ENCODE results near the gene KRT81.
"Not testable (repeated sequence)": the region's sequence is repeated elsewhere in the genome, so short reads cannot be mapped to it uniquely, and the experiment has no call there.

The KRT81 gene

GRCh38 chr12:52241205-52241842 is 50.0 kb downstream of the KRT81 start:
- no peak for DNase-seq (ENCODE audit: low spot score)

DNA sequence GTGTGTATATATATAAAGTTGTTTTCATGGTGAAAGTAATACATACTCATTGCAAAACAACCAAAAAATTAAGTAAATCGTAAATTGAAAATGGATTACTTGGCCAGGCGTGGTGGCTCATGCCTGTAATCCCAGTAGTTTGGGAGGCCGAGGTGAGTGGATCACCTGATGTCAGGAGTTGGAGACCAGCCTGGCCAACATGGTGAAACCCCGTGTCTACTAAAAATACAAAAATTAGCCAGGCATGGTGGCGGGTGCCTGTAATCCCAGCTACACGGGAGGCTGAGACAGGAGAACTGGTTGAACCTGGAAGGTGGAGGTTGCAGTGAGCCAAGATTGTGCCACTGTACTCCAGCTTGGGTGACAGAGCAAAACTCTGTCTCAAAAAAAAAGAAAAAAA is 51.1 kb downstream of the KRT81 start:
- DNase-seq (ENCODE audit: low spot score) = not testable (repeated sequence)

DNA sequence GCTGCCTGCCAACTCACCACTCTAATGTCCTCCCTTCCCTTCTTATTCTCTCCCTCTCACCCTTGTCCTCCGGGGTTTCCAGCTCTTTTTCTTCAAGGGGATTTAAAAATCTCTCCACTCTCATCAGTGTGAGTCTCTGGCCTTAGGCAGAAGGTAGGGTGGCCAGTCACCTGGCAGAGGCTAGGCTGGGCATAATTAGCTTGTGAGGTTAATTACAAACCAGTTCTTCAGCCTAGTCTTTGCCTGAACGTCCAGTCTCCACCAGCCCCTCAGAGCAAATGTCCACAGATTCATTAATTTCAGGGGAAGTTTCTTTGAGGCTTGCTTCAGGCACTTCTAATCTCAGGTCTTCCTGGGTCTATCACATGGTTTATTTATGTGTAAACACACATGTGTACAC is 51.6 kb downstream of the KRT81 start:
- no peak for DNase-seq (ENCODE audit: low spot score)

DNA sequence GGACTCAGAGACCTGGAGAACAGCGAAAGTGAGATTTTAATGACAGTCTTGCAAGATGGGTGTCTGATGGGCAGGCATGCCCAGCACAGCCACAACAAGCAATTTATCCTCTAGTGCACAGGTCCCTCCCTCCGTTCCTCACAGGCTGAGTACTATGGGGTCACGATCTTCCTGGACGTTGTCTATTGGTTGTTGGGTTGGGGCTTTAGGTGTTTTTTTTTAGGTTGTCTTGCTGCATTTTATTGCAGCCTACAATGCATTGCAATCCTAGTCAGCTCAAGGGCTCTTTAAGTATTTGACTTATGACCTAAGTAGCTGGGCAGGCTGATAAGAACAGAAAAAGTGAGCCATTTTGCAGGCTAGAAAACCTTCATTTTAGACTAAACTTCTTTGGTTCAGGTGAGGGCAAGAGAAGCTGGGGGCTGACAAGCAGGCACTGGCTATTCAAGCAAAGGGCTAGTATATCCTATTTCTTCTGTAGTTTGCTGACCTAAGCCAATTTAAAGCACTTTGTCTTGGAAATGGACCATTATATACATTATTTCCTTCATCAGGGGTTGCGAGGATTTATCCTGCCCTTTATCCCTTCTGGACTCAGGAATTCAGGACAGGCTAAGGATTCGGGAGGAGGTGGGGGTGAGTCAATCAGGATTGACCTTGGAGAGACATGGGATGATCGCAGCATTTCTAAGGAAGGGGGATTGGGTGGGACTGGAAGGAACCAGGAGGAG is 52.3 kb downstream of the KRT81 start:
- no peak for DNase-seq (ENCODE audit: low spot score)

- DNase-seq (ENCODE audit: low spot score) = no peak
These were observed 53.0 kb downstream of the KRT81 start for GRCh38 chr12:52238207-52238840.

GRCh38 chr12:52236386-52237050 is 54.8 kb downstream of the KRT81 start:
- DNase-seq (ENCODE audit: low spot score) = no peak
